K562 (cell line): Measurements from ENCODE around the gene CHD8.

Experiments
- ESRRB ChIP-seq: fragments of 250-450 bp; sonication (Bioruptor Pico); IDR thresholded peaks from 2 replicates; pipeline ENCODE4 v1.5.0; 2020; ENCODE audit warnings: mild to moderate bottlenecking, moderate library complexity, borderline replicate concordance
- SMAD1 ChIP-seq: fragments of 150-350 bp; IDR thresholded peaks from 2 replicates; pipeline ENCODE4 v1.6.1; 2014; ENCODE audit warnings: low read length, low read depth; ENCODE audit not compliant: partially characterized antibody
- ZNF184 ChIP-seq: sonication (generic); formaldehyde crosslinking; IDR thresholded peaks from 2 replicates; pipeline ENCODE4 v1.5.0; 2020; ENCODE audit warnings: missing genetic modification reagents

DNA sequence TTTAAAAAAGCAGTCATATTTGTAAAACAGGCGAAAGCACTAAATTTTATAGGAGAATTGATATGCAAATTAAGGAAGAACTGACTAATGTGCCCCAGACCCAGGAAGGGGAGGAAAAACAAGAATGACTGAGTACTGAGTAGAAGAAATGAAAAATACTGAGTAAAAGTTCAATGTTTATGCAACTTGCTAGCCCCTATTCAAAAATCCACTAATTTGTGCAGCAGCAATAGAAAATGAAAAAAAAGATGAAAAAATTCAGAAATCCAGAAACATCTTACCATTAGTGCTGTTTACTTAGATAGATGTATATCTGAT is 6.1 kb downstream of the CHD8 start:
- TF ChIP-seq ESRRB = no peak
- no peak for TF ChIP-seq ZNF184 (CRISPR knock-in tag)
- TF ChIP-seq SMAD1 = no peak
